ENCODE measurements around the gene STAT1. TPM values are rescaled to one million over a fixed set of nuclear protein-coding genes. Genes with fewer than 3 reads are reported as not detected.

Gene STAT1
- total RNA-seq, 1 experiment from 2014 or later, result 143 TPM

DNA sequence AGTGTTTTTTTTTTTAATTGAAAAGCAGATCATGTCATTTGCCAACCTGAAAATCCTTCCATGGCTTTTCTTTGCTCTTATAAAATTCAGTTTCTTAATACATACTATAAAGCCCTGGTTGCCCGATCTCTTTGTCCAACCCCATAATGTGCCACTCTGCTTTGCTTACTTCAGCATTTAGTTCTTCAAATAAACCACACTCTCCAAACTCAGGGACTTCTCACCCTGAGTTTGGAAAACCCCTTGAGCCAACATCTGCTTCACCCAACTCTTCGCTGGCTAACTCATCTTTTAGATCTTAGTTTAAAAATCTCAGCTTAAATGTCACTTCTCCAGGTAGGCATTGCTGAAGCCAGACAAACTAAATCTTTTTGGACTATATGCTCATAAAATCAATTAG, 1.3 kb upstream of the STAT1 start:
- Histone ChIP-seq H3K4me3 (no peak overlapping the region), H3K27me3 (no peaks in the 10 kb centered on the region), H3K9me3 (no peaks in the 10 kb centered on the region), H3K36me3 (peaks cover 28% of the 10 kb centered on the region)
- DNase-seq, result no peak

DNA sequence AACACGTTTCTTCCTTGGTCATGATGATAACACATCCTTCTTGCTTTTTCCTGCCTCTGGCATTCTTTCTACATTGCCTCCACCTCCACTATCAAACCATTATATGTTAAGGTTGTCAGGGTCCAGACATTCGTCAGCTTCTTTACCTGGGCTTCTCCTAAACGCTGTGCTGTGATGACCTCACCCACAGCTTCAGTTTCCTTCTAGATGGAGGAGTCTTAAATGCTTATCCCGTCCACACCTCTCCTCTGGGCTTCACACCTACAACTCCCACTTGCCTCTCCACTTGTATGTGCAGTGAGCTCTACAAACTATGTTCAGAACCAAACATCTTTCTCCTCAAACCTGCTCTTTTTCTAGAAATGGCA, 666 bp upstream of the STAT1 start:
- no peaks in the 10 kb centered on the region for H3K9me3 ChIP-seq
- no peaks in the 10 kb centered on the region for H3K27me3 ChIP-seq
- no peak for DNase-seq
- peak overlapping the region; percentile 93 for H3K4me3 ChIP-seq
- H3K36me3 ChIP-seq, result peaks cover 34% of the 10 kb centered on the region

DNA sequence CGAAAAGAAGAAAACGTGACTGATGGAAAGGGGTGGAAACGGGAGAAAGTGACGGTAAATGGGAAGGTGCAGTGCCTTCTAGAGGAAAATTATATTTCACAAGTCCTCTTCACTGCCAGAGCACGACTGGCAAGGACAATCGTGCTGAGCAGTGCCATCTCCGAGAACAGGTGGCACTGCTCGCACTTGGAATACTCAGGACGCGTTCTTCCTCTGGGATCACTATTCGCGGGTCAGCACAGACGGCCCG, 364 bp downstream of the STAT1 start:
- Histone ChIP-seq H3K4me3 (peak overlapping the region; percentile 93), H3K27me3 (no peaks in the 10 kb centered on the region), H3K9me3 (no peaks in the 10 kb centered on the region), H3K36me3 (peaks cover 44% of the 10 kb centered on the region)
- DNase-seq, result no peak

DNA sequence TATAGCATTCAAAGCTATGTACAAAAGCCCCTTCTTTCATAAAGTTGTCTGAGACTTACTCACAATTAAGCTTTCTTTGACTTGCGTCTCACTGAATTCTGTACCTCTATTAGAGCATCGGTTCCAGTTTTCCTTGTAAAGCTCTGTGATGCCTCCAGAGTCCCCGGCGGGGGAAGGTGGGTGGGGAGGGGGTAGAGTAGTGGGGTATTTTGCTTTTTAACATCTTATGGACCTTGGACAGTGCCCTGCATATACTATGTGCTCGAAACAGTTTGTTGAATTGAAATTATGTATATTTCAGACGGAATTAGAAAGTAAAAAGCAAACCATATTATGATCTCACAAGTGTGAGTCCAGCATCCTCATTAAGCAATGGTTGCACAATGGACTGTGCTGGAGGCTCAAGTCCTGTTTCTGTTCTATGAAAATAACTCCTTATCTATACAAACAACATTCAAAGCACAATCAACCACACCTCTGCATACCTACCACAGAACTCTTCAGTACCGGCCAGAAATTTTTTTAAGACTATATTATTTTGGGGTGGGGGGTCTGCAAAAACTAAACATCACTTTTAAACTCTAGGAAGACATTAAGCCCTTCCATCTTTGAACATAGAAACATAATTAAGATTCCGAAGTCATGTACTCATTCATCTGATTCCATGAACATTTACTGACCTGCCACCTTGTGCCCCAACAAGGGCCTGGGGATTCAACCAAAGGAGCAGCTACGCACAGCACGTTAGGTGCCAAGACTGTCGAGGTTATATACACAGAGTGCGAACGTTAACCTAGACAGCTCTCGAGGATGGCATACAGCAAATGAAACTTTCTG, 908 bp downstream of the STAT1 start:
- no peaks in the 10 kb centered on the region for H3K27me3 ChIP-seq
- H3K36me3 ChIP-seq, result peaks cover 49% of the 10 kb centered on the region
- no peaks in the 10 kb centered on the region for H3K9me3 ChIP-seq
- DNase-seq, result no peak
- H3K4me3 ChIP-seq, result peak overlapping the region; percentile 93

DNA sequence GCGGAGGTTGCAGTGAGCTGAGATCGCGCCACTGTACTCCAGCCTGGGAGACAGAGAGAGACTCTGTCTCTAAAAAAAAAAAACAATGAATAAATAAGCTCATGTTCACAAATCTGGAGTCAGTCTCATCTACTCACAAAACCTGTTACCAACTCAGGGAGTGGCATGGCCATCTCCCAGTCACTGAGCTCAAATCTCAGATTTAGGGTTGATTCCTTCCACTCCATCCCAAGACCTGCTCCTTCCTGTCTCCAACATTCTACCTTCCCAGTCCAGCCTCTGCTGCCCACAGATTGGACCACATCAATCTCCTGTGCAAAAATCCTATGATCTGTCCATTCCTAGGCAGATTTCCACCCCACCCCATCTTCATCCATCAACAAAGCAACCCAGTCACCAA, 1.6 kb downstream of the STAT1 start:
- Histone ChIP-seq H3K27me3 (no peaks in the 10 kb centered on the region), H3K9me3 (no peaks in the 10 kb centered on the region), H3K4me3 (peak overlapping the region; percentile 93), H3K36me3 (peaks cover 56% of the 10 kb centered on the region)
- DNase-seq, result no peak

DNA sequence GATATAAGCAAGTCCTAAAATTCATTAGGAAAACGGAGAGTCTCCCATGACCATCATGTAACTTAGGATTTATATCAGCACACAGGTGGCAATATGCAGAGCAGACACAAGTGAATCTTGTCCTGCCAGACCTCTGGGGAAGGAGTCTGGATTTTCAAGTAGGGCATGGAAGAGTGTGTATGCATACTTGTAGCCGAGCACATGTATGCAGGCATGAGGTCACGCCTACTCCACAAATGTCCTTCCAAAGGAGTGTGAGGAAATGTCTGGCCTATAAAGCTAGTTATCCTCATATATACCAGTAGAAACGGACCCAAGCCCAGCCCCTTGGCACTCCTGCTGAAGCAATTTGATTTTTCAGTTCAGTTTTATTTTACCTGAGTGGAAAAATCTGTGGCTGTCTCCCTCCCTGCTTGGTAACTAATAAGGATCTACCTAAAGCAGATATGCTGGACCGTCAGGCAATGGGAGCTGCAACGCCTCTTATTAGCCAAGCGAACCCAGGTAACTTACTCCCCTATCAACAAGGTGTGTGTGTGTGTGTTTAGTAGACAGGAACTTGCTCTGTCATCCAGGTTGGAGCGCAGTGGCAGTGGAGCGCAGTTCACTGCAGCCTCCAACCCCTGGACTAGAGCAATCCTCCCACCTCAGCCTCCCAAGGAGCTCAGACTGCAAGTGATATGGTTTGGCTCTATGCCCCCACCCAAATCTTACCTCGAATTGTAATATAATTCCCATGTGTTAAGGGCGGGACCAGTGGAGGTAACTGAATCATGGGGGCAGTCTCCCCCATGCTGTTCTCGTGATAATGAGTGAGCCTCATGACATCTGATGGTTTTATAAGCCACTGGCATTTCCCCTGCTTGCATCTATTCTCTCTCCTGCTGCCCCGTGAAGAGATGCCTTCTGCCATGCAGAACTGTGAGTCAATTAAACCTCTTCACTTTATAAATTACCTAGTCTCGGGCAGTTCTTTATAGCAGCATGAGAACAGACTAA, 2.8 kb downstream of the STAT1 start:
- Histone ChIP-seq H3K36me3 (peaks cover 68% of the 10 kb centered on the region), H3K27me3 (no peaks in the 10 kb centered on the region), H3K4me3 (peak overlapping the region; percentile 93), H3K9me3 (no peaks in the 10 kb centered on the region)
- DNase-seq, result no peak

DNA sequence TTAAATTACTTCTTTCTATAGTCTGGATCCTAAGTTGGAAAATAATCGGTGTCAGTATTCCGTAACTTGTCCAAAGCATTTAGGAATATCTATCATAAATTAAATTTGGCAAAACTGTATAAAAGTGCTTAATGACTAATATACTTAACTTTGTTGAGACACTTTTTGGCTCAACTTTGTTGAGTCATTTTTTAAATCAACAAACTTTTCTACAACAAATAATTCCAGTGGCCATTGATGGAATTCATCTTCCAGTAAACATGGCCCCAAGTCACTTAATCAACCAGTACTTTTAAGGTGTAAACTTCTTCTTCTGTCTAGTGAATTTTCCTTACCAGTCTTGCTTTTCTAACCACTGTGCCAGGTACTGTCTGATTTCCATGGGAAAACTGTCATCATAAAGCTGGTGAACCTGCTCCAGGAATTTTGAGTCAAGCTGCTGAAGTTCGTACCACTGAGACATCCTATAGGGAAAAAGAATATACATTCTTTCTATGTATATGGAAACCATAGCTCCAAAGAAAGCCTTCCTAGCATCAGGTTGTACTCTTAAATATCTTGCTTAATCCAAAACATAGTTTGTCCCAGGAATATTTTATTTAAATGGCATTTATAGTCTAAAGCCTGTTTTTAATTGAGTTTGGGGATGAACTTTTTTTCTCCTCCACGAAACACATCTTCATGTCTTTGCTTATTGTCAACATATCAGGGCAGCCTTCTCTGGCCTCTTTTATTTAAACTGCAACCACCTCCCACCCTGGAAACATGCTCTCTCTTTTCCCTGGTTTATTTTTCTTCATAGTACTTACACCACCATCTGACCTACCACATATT, 4.2 kb downstream of the STAT1 start:
- no peaks in the 10 kb centered on the region for H3K27me3 ChIP-seq
- H3K9me3 ChIP-seq, result no peaks in the 10 kb centered on the region
- no peak overlapping the region for H3K4me3 ChIP-seq
- no peak for DNase-seq
- peaks cover 82% of the 10 kb centered on the region for H3K36me3 ChIP-seq

DNA sequence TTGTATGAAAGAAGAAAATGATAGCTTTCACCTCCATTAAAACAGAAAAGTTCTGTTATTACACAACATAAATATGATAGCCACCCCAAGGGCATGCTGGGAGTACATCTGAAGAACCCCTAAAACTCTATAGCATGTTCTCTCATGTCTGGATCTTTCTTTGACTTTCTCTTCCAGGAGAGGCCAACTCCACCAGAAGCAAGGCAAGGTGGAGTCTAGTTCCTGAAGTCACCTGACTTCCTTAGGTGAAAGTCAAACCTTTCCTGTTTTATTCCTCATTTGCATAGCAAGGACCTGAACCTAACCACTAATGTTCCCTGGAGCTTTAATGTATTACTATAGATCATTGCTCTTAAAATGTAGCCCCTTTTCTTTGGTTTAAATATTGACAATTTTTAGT, 5.7 kb downstream of the STAT1 start:
- Histone ChIP-seq H3K9me3 (no peaks in the 10 kb centered on the region), H3K4me3 (no peak overlapping the region), H3K27me3 (no peaks in the 10 kb centered on the region), H3K36me3 (peaks cover 97% of the 10 kb centered on the region)
- DNase-seq, result no peak

DNA sequence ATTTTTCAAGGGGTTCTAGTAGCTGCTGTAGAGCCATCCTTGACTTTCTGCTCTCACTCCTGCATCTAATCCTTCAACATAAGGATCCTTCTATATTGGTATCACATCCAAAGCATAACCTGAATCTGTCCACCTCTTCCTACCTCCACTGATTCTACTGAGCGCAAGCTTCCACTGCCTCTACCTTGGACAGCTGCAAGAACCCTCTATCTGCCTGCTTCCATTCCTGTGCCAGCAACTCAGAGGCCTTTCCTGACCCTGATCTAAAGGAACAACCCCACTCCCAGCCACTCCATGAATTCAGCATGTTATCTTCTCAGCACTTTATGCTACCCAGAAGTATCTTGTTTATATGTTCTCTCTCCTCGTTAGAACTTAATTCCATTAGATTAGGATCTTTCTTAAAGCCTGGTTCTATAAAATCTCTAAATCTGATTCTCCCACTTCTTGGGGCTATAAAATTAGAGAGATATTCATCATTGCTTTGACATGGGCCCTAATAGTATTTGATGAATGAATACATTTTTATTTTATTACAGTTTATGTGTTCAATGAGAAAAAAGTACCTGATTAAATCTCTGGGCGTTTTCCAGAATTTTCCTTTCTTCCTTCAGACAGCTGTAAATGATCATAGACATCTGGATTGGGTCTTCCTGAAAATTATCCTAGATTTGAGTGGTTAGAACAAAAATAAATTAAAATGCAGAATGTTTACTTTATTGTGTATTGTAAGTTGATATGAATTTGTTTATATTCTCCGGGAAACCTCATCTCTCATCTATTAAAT, 6.8 kb downstream of the STAT1 start:
- Histone ChIP-seq H3K27me3 (no peaks in the 10 kb centered on the region), H3K9me3 (no peaks in the 10 kb centered on the region), H3K36me3 (peaks cover 99% of the 10 kb centered on the region), H3K4me3 (no peak overlapping the region)
- DNase-seq, result no peak

DNA sequence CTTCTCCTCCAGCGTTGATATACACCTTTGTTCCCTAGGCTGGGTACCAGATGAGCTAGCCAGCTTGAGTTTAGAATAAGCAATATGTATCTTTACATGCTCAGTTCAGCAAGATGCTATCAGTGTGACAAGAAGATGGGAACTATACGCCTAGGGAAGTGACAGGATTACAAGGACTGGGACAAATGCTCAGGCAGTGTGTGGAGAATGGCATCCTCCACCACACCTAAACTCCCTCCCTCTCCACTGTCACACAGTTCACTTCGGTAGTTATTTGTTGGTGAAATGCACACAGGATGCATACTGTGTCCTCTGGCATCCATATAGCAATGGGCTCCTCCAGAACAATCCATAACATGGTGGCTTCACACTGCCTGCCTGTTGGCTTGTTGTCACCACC, 7.7 kb downstream of the STAT1 start:
- H3K36me3 ChIP-seq, result peaks cover 100% of the 10 kb centered on the region
- H3K9me3 ChIP-seq, result no peaks in the 10 kb centered on the region

DNA sequence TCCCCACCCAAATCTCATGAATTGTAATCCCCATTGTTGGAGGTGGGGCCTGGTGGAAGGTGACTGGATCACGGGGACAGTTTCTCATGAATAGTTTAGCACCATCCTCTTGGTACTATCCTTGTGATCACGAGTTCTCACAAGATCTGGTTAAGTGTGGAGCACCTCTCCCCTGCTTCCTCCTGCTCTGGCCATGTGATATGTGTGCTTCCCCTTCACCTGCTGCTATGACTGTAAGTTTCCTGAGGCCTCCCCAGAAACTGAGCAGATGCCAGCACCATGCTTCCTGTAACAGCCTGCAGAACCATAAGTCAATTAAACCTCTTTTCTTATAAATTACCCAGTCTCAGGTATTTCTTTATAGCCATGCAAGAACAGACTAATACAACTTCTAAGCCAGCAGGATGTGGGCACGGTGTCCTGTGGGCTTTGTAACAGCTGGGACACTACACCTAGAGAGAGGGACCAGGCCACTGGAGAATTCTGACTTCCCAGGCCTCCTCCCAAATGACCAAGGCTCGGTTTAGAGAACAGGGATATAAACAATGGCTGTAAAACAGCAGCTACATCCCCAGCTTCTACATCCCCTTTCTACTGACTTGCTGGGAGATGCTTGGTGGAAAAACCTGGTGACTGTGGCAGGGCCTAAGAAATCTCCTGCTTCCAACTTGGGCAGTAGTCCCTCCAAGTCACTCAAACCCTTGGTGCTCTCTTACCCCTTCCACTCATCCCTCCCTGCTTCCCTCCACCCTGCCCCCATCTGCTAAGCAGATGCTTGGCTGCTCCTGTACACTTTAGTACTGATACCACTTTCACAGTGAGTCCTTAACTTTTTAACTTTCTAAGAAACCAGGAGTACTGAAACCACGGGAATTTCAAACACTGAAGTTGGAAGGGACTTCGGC, 10.3 kb downstream of the STAT1 start:
- H3K36me3 ChIP-seq, result peaks cover 100% of the 10 kb centered on the region
- no peaks in the 10 kb centered on the region for H3K9me3 ChIP-seq
- DNase-seq, result no peak
- no peak overlapping the region for H3K4me3 ChIP-seq
- no peaks in the 10 kb centered on the region for H3K27me3 ChIP-seq

More for the DNA sequence above, 7.7 kb downstream of the STAT1 start:
- H3K27me3 ChIP-seq, result no peaks in the 10 kb centered on the region
- no peak overlapping the region for H3K4me3 ChIP-seq
- DNase-seq, result no peak

DNA sequence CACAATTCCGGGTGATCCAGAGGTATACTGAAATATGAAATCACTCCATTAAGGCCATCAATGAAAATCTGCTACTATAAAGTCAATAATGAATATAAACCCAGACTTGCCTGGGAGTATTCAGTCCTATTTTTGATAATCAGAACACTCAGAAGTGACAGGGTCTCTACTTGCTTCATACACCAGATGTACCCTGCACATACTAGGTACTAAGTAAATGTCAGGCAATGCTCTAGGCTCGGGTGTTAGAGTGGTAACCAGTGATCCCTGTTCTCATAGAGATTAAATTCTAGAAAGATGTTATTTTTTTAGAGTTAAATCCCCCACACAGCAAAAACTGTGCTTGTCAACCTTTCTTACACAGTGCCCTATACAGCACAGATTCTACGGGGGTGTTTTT, 12.3 kb downstream of the STAT1 start:
- Histone ChIP-seq H3K36me3 (peaks cover 98% of the 10 kb centered on the region), H3K4me3 (no peak overlapping the region), H3K9me3 (no peaks in the 10 kb centered on the region), H3K27me3 (no peaks in the 10 kb centered on the region)
- no peak for DNase-seq

DNA sequence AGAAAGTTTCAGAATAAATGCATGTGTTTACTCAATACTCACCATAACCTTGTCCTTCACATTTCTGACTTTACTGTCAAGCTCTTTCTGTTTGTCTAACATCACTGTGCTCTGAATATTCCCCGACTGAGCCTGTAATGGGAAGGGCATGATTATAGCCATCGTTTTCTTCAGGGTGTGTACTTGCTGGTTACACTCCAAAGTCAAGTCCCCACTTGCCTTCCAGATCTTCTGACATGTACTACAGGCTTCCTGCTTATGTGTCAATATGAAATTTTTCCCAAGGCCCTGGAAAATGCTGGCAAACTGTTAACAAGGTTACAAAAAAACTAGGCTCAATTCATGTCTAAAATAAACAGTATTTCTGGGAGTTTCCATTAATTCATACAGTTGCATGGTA, 12.9 kb downstream of the STAT1 start:
- no peaks in the 10 kb centered on the region for H3K9me3 ChIP-seq
- no peaks in the 10 kb centered on the region for H3K27me3 ChIP-seq
- DNase-seq, result no peak
- H3K36me3 ChIP-seq, result peaks cover 98% of the 10 kb centered on the region
- no peak overlapping the region for H3K4me3 ChIP-seq

DNA sequence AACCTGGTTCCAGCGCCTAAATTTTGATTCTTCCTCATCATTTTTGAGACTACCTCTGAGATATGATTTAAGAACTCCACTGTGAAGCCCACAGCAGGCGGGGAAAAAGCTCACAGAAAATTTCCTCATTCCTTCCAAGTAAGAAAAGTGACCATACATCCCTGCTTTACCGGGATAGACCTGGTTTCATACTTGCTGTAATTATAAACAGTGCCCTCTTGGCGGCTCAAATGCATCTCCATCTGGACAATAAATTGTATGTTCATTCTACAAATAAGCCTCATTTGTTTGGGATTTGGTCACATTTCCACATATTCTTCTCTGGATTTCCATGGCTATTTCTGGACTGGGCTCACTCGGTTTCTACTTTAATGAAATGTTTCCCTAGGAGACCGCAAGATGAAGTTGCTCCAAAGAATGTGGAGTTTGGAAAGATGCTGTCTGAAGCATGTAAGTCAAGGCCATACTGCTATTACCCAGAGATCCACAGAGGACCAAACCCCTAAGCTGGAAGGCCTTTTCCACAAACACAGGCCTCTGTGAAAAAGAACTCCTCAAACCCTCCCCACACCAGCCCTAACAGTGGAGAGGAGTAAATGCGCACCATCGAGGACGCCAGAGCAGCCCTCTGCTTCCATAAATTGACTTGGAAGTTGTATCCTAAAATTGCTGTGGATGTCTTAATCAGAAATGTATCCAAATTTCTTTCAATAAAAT, 13.9 kb downstream of the STAT1 start:
- no peaks in the 10 kb centered on the region for H3K27me3 ChIP-seq
- no peak overlapping the region for H3K4me3 ChIP-seq
- no peak for DNase-seq
- H3K9me3 ChIP-seq, result no peaks in the 10 kb centered on the region
- H3K36me3 ChIP-seq, result peaks cover 98% of the 10 kb centered on the region

DNA sequence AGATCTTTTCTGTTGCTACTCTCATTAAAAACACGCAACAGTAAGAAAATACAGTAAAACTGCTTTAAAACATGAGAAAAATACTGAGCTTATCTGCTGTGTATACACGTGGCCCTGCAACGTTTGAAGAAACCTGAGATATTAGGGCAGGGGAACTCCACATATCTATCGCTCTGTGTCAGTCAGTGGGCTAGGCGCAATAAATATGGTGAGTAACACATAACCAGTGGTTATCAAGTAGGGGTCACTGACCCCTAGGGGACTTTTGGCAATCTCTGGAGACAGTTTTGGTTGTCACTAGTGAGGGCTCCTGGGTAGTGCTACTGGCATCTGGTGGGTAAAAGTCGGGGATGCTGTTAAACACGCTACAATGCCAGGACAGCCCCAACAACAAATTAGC, 14.9 kb downstream of the STAT1 start:
- no peak for DNase-seq
- H3K36me3 ChIP-seq, result peaks cover 95% of the 10 kb centered on the region
- no peak overlapping the region for H3K4me3 ChIP-seq
- no peaks in the 10 kb centered on the region for H3K9me3 ChIP-seq
- H3K27me3 ChIP-seq, result no peaks in the 10 kb centered on the region

Measured in MG63 (cell line).